DOHH2 (cell line): Measurements from ENCODE around the gene GIMAP2.

Experiments used
- H3F3A ChIP-seq: fragments of 200-600 bp; sonication (generic), shearing (Covaris generic); 2 replicates; pipeline ENCODE4 v1.6.0; 2016; ENCODE audit warnings: antibody characterized with exemption, mild to moderate bottlenecking; ENCODE audit not compliant: control insufficient read depth, insufficient read depth
- H3K27ac ChIP-seq: fragments of 200-600 bp; sonication (generic); 2 replicates; pipeline ENCODE4 v1.5.1; 2014; ENCODE audit warnings: low read depth, mild to moderate bottlenecking, low read length, moderate library complexity
- H3K27me3 ChIP-seq: fragments of 200-600 bp; sonication (generic); 2 replicates; pipeline ENCODE4 v1.6.1; 2014; ENCODE audit warnings: mild to moderate bottlenecking, low read length, mixed read lengths; ENCODE audit not compliant: control insufficient read depth
- H3K36me3 ChIP-seq: fragments of 200-600 bp; sonication (generic); 2 replicates; pipeline ENCODE4 v1.6.1; 2014; ENCODE audit warnings: mild to moderate bottlenecking, low read length, moderate library complexity, mixed read lengths; ENCODE audit not compliant: control insufficient read depth
- H3K4me1 ChIP-seq: fragments of 200-600 bp; sonication (generic); 2 replicates; pipeline ENCODE4 v1.6.1; 2014; ENCODE audit warnings: mild to moderate bottlenecking, low read length, mixed read lengths; ENCODE audit not compliant: control insufficient read depth
- H3K4me2 ChIP-seq: fragments of 200-600 bp; sonication (generic); 2 replicates; pipeline ENCODE4 v1.6.0; 2014; ENCODE audit warnings: mild to moderate bottlenecking, low read length, moderate library complexity
- H3K4me3 ChIP-seq: fragments of 200-600 bp; sonication (generic); 2 replicates; pipeline ENCODE4 v1.5.1; 2014; ENCODE audit warnings: mild to moderate bottlenecking, low read length, mixed read lengths
- H3K79me2 ChIP-seq: fragments of 200-600 bp; sonication (generic); 2 replicates; pipeline ENCODE4 v1.6.1; 2014; ENCODE audit warnings: mild to moderate bottlenecking, low read length, mixed read lengths; ENCODE audit not compliant: control insufficient read depth
- H3K9me2 ChIP-seq: fragments of 200-600 bp; sonication (generic); replicated peaks from 2 replicates; pipeline ENCODE4 v1.6.1; 2014; ENCODE audit warnings: mild to moderate bottlenecking, low read length, mixed read lengths; ENCODE audit not compliant: control insufficient read depth
- H3K9me3 ChIP-seq: fragments of 200-600 bp; sonication (generic); 2 replicates; pipeline ENCODE4 v1.6.1; 2014; ENCODE audit warnings: antibody characterized with exemption, low read length, mixed read lengths; ENCODE audit not compliant: control insufficient read depth, insufficient read depth
- H4K20me1 ChIP-seq: fragments of 200-600 bp; sonication (generic); 2 replicates; pipeline ENCODE4 v1.6.0; 2014; ENCODE audit warnings: low read depth, mild to moderate bottlenecking, antibody characterized with exemption, low read length, moderate library complexity; ENCODE audit not compliant: control insufficient read depth, insufficient read depth
- EZH2phosphoT487 ChIP-seq: fragments of 200-600 bp; sonication (generic); IDR thresholded peaks from 2 replicates; pipeline ENCODE4 v1.6.1; 2017; ENCODE audit warnings: borderline replicate concordance, mild to moderate bottlenecking, antibody characterized with exemption, low read length, moderate library complexity, mixed read lengths
- TF ChIP-seq, protein P1 (sequence below): fragments of 200-600 bp; sonication (generic); IDR thresholded peaks from one replicate; pipeline ENCODE4 v1.5.1; 2014; ENCODE audit warnings: antibody characterized with exemption, mild to moderate bottlenecking, low read depth, low read length; ENCODE audit not compliant: poor library complexity, severe bottlenecking

GIMAP2 gene

DNA sequence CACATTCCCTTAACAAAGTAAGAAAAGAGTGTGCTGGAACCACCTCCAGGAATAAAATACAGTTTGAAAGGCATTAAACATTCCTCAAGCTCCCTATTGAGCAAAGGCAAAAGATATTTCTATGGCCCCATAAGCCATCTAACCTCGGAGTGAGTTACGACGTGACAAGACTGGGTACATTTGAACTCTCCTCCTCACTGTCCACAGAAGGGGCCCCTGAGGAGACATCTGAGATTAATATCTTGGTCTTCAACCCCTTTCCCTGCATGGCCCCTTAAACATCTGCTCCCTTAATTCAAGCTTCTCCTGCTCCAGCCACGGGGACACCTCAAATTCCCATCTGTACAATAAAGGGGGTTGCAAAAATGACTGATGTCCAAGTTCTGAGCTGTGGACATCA is 31.4 kb downstream of the GIMAP2 start:
- no peaks in the 10 kb centered on the region for H3K36me3 ChIP-seq
- H3K27me3 ChIP-seq, result peaks cover 7% of the 10 kb centered on the region; the same call in 1 of the 2 replicates
- H3K27ac ChIP-seq, result no peak overlapping the region
- TF ChIP-seq EZH2phosphoT487, result no peak
- TF ChIP-seq, protein P1, sequence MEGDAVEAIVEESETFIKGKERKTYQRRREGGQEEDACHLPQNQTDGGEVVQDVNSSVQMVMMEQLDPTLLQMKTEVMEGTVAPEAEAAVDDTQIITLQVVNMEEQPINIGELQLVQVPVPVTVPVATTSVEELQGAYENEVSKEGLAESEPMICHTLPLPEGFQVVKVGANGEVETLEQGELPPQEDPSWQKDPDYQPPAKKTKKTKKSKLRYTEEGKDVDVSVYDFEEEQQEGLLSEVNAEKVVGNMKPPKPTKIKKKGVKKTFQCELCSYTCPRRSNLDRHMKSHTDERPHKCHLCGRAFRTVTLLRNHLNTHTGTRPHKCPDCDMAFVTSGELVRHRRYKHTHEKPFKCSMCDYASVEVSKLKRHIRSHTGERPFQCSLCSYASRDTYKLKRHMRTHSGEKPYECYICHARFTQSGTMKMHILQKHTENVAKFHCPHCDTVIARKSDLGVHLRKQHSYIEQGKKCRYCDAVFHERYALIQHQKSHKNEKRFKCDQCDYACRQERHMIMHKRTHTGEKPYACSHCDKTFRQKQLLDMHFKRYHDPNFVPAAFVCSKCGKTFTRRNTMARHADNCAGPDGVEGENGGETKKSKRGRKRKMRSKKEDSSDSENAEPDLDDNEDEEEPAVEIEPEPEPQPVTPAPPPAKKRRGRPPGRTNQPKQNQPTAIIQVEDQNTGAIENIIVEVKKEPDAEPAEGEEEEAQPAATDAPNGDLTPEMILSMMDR, result no peak
- no peaks in the 10 kb centered on the region for H3K9me2 ChIP-seq
- H3F3A ChIP-seq, result no peaks in the 10 kb centered on the region
- no peak overlapping the region for H3K4me3 ChIP-seq
- H3K79me2 ChIP-seq, result no peaks in the 10 kb centered on the region
- H3K9me3 ChIP-seq, result no peaks in the 10 kb centered on the region
- no peaks in the 10 kb centered on the region for H4K20me1 ChIP-seq
- no peak overlapping the region for H3K4me2 ChIP-seq
- no peaks in the 10 kb centered on the region for H3K4me1 ChIP-seq

DNA sequence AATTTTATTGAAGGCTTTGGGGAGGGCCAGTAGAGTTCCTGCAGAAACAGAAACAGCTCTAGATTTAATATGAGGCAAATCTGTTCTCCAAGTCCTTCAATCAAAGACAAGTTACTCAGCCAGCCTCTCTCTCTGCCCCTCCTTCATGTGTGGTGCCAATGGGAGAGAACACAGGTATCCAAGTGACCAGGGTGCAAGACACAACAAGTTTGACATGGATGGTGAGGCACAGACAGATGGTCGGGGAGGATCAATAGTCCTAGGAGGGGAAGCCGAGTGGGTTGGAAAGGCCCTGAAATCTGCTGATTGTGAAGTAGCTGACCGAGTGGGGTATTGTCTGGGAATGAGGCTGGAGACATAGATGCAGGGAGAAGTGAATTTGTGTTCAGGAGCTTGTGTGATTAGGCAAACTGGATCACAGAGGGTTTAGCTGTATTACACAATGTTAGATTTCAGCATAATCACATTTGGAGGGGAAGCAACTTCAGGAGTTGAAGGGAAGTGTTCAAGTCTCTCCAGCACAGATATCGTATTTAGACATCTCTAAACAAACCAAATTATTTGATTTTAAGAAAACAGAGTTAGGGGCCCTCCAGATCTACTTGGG is 32.4 kb downstream of the GIMAP2 start:
- Histone ChIP-seq H3K27me3 (peaks cover 7% of the 10 kb centered on the region; the same call in 1 of the 2 replicates), H3K4me1 (no peaks in the 10 kb centered on the region), H3K9me2 (no peaks in the 10 kb centered on the region), H3K4me2 (no peak overlapping the region), H3K27ac (no peak overlapping the region), H3K79me2 (no peaks in the 10 kb centered on the region), H3K36me3 (no peaks in the 10 kb centered on the region), H3K4me3 (no peak overlapping the region), H3K9me3 (no peaks in the 10 kb centered on the region), H4K20me1 (no peaks in the 10 kb centered on the region), H3F3A (no peaks in the 10 kb centered on the region)
- TF ChIP-seq EZH2phosphoT487, result no peak
- TF ChIP-seq, protein P1, result no peak

DNA sequence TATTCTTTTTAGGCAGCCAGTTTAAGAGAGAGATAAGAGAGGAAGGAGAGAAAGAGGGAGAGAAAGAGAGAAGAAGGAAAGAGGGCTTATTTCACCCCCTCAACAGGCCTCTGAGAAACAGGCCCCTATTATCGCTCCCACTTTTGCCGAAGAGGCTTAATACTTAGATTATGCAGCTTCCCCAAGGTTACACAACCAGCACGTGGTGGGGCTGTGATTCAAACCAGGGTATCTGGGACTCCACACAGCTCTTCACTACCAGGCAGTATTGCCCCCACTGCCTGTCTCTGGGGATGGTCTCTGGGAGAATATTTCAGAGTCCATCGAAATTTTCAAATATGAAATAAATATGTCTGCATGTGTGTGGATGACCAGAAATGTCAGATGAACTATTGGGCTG is 33.9 kb downstream of the GIMAP2 start:
- Histone ChIP-seq H3K27me3 (peaks cover 8% of the 10 kb centered on the region; the same call in 1 of the 2 replicates), H4K20me1 (no peaks in the 10 kb centered on the region), H3K27ac (no peak overlapping the region), H3K36me3 (no peaks in the 10 kb centered on the region), H3K9me2 (no peaks in the 10 kb centered on the region), H3K4me3 (no peak overlapping the region), H3K9me3 (no peaks in the 10 kb centered on the region), H3K79me2 (no peaks in the 10 kb centered on the region), H3K4me1 (no peaks in the 10 kb centered on the region), H3K4me2 (no peak overlapping the region), H3F3A (no peaks in the 10 kb centered on the region)
- TF ChIP-seq, protein P1, result no peak
- no peak for TF ChIP-seq EZH2phosphoT487
